ENCODE measurements around the gene NBPF3. TPM values are rescaled to one million over a fixed set of nuclear protein-coding genes. Genes with fewer than 3 reads are reported as not detected.
"Not testable (repeated sequence)": the region's sequence is repeated elsewhere in the genome, so short reads cannot be mapped to it uniquely, and the experiment has no call there.

NBPF3 gene
- total RNA-seq, 2 donors from 2014 or later, result 9.6 to 29.3 TPM

DNA sequence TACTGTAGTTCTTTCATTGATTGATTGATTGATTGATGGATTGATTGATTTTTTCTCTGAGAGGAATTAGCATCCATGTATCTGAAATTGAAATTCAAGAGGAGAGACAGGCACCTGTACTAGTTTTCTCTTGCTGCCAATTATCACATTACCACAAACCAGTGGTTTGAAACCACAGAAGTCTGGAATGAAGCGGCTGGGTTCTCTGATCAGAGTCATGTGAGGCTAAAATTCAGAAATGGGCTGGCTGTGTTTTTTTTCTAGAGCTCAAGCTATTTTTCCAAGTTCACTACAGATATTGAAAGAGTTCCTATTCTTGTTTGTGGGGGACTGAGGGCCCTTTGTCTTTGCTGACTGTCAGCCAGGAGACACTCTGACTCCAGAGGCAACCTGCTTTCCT lies 10.0 kb downstream of the NBPF3 start:
- no peak for ATAC-seq
- no peak overlapping the region for H3K27ac ChIP-seq
- H3K36me3 ChIP-seq (replicated peaks in 1 of 2; ENCODE audit: insufficient read depth in 1 of 2, low read depth in 2 of 2), result no peaks in the 10 kb centered on the region
- H3K9me3 ChIP-seq, result no peaks in the 10 kb centered on the region
- intact Hi-C loops (cut with DNase I), result no loop called here
- no peak overlapping the region for H3K4me3 ChIP-seq
- TF ChIP-seq, protein P1, sequence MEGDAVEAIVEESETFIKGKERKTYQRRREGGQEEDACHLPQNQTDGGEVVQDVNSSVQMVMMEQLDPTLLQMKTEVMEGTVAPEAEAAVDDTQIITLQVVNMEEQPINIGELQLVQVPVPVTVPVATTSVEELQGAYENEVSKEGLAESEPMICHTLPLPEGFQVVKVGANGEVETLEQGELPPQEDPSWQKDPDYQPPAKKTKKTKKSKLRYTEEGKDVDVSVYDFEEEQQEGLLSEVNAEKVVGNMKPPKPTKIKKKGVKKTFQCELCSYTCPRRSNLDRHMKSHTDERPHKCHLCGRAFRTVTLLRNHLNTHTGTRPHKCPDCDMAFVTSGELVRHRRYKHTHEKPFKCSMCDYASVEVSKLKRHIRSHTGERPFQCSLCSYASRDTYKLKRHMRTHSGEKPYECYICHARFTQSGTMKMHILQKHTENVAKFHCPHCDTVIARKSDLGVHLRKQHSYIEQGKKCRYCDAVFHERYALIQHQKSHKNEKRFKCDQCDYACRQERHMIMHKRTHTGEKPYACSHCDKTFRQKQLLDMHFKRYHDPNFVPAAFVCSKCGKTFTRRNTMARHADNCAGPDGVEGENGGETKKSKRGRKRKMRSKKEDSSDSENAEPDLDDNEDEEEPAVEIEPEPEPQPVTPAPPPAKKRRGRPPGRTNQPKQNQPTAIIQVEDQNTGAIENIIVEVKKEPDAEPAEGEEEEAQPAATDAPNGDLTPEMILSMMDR (IDR thresholded peaks at IDR 0.05), result no peak
- no peak for TF ChIP-seq POLR2A (IDR thresholded peaks at IDR 0.05)
- 79 to 100% methylated on average over 1 of the region's 1 CpG for WGBS, 2 donors
- H3K4me1 ChIP-seq, result no peaks in the 10 kb centered on the region
- no peak for DNase-seq
- no peaks in the 10 kb centered on the region for H3K27me3 ChIP-seq

DNA sequence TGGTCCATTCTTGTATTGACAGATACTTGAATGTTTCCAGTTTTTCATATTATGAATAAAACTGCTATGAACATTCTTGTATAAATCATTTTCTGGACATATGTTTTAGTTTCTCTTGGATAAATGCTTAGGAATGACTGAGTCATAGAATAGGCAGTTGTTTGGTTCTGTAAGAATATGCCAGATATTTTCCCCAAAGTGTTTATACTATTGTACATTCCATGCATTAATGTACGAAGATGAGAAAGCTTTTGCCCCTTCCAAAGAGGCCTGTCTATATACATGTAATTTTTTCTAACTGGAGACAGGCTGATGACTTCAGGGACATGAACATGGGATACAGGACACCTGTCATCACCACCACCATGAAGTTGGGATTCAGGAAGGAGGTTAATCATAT lies 11.3 kb downstream of the NBPF3 start:
- no peaks in the 10 kb centered on the region for H3K9me3 ChIP-seq
- H3K27me3 ChIP-seq, result no peaks in the 10 kb centered on the region
- WGBS, 2 donors, result 55 to 81% methylated on average over 1 of the region's 1 CpG
- no peak overlapping the region for H3K27ac ChIP-seq
- intact Hi-C loops (cut with DNase I), result no loop called here
- no peak overlapping the region for H3K4me3 ChIP-seq
- DNase-seq (no peak), ATAC-seq (no peak)
- no peaks in the 10 kb centered on the region for H3K4me1 ChIP-seq
- no peaks in the 10 kb centered on the region for H3K36me3 ChIP-seq (replicated peaks in 1 of 2; ENCODE audit: insufficient read depth in 1 of 2, low read depth in 2 of 2)
- TF ChIP-seq POLR2A (IDR thresholded peaks at IDR 0.05), result no peak
- TF ChIP-seq, protein P1 (IDR thresholded peaks at IDR 0.05), result no peak

DNA sequence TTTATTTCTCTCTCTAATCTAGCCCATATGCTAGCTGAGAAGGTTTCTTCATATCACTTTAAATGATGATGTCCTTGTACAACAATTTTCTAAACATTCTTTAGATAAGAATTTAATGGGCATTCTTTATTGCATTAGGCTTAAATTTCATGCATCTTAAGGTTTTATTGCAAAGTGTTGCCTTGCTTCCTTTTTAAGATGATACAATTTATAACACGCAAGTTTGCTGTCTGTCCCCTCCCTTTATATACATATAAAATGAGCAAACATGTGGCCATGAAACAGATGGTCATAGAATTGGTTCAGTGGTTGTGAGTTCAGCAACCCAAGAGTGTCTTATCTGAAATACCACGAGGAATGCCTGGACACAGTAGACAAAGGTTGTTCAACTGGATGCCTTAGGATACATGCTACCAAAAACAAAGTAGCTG lies 12.1 kb downstream of the NBPF3 start:
- no peaks in the 10 kb centered on the region for H3K36me3 ChIP-seq (replicated peaks in 1 of 2; ENCODE audit: insufficient read depth in 1 of 2, low read depth in 2 of 2)
- H3K4me1 ChIP-seq, result no peaks in the 10 kb centered on the region
- no peaks in the 10 kb centered on the region for H3K27me3 ChIP-seq
- no peak for DNase-seq
- WGBS, 2 donors, result 71 to 75% methylated on average over 2 of the region's 2 CpGs
- H3K4me3 ChIP-seq, result no peak overlapping the region
- intact Hi-C loops (cut with DNase I), result no loop called here
- no peak for ATAC-seq
- TF ChIP-seq POLR2A (IDR thresholded peaks at IDR 0.05), result no peak
- TF ChIP-seq, protein P1 (IDR thresholded peaks at IDR 0.05), result no peak
- H3K9me3 ChIP-seq, result no peaks in the 10 kb centered on the region
- H3K27ac ChIP-seq, result no peak overlapping the region

DNA sequence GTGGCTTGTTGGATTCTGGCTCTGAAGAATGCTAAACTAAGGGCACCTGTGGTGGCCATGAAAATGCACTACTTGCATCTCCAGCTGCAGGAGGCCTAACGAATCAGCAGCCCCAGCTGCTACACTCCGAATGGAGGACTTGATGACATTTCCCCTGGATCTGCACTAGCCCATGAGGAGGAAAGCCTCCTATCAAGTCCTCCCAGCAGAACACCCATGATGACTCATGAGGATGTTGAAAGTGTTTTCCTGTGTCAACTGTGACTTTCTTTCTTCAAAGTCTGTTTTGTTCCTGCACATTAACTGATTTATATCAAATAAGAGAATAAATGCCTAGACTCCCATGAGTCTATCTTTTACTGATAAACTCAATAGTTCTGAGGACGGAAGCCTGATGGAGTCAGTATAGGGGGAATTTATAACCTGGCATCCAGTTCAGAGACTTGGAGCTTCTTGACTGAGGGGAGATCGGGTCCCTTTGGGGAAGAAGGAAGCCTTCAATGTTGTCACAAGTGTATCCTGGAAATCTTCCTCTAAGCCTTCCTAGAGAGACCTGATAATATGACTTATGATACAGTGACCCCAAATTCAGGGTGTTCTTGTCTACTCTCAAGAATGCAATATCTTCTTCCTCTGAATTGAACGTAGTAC lies 14.2 kb downstream of the NBPF3 start:
- H3K27ac ChIP-seq; H3K4me3 ChIP-seq; H3K36me3 ChIP-seq (replicated peaks in 1 of 2; ENCODE audit: insufficient read depth in 1 of 2, low read depth in 2 of 2); ATAC-seq; intact Hi-C loops (cut with DNase I); H3K4me1 ChIP-seq; H3K27me3 ChIP-seq; H3K9me3 ChIP-seq; DNase-seq: not testable (repeated sequence)
- 76 to 84% methylated on average over 5 of the region's 5 CpGs for WGBS, 2 donors

DNA sequence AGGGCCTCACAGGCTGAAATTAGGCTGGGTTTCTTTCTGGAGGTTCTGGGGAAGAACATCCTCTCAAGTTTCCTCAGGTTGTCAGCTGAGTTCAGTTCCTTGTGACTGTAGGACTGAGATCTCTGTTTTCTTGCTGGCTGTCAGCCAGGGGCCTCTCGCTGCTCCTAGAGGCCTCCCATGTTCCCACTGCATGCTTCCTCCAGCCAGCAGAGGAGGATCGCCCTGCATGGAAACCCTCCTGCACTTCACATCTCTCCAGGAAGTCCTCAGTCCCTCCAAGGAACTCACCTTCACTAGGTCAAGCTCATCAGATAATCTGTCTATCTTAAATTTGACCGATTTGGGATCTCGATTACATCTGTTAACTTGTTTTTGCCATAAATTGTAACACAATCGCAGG lies 15.0 kb downstream of the NBPF3 start:
- 74 to 98% methylated on average over 4 to 5 of the region's 5 CpGs for WGBS, 2 donors
- ATAC-seq; intact Hi-C loops (cut with DNase I): not testable (repeated sequence)

DNA sequence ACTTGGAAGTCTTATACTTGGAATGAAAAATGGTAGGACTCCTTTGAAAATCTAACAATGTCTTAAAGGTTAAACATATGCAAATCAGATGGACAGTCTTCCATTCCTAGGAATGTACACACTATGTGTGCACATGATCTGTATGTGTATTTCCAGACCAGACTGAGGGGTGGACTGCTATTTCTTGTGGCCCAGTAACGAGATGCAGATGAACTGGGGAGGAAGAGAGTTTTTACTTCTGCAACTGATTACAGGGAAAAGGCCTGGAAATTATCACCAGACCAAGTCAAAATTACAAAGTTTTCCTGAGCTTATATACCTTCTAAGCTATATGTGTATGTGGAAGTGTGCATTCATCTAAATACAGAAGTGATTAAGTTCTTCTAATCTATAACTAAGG lies 17.7 kb downstream of the NBPF3 start:
- no peaks in the 10 kb centered on the region for H3K27me3 ChIP-seq
- H3K36me3 ChIP-seq (replicated peaks in 1 of 2; ENCODE audit: insufficient read depth in 1 of 2, low read depth in 2 of 2), result no peaks in the 10 kb centered on the region
- no peaks in the 10 kb centered on the region for H3K9me3 ChIP-seq
- intact Hi-C loops (cut with DNase I), result no loop called here
- TF ChIP-seq, protein P1 (IDR thresholded peaks at IDR 0.05), result no peak
- TF ChIP-seq POLR2A (IDR thresholded peaks at IDR 0.05), result no peak
- H3K27ac ChIP-seq, result no peak overlapping the region
- 86 to 100% methylated on average over 1 of the region's 1 CpG for WGBS, 2 donors
- no peak overlapping the region for H3K4me3 ChIP-seq
- DNase-seq (no peak), ATAC-seq (no peak)
- no peaks in the 10 kb centered on the region for H3K4me1 ChIP-seq

More for the DNA sequence above, 15.0 kb downstream of the NBPF3 start:
- not testable (repeated sequence) for DNase-seq; H3K27ac ChIP-seq; H3K27me3 ChIP-seq; H3K4me1 ChIP-seq; H3K4me3 ChIP-seq; H3K9me3 ChIP-seq; H3K36me3 ChIP-seq (replicated peaks in 1 of 2; ENCODE audit: insufficient read depth in 1 of 2, low read depth in 2 of 2)

DNA sequence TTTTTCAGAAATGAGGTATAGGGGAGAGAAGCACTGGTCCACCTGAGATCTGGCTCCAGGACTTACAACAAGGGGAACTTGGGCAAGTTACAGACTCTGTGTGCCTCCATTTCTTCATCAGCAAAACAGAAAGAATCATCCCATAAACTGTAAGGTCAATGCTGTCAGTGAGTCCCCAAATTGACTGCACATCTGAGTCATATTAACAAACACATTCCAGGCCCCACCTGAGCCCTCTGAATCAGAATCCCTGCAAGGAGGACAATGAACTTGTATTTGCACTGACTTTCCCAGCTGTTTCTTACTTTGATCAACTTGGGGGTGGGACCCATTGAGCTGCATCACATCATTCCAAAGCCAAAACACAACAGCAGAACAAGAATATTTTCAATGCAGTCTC lies 25.2 kb downstream of the NBPF3 start:
- ATAC-seq; H3K27ac ChIP-seq; DNase-seq; intact Hi-C loops (cut with DNase I); H3K9me3 ChIP-seq; H3K4me3 ChIP-seq; H3K27me3 ChIP-seq; H3K36me3 ChIP-seq (replicated peaks in 1 of 2; ENCODE audit: insufficient read depth in 1 of 2, low read depth in 2 of 2); H3K4me1 ChIP-seq: not testable (repeated sequence)

DNA sequence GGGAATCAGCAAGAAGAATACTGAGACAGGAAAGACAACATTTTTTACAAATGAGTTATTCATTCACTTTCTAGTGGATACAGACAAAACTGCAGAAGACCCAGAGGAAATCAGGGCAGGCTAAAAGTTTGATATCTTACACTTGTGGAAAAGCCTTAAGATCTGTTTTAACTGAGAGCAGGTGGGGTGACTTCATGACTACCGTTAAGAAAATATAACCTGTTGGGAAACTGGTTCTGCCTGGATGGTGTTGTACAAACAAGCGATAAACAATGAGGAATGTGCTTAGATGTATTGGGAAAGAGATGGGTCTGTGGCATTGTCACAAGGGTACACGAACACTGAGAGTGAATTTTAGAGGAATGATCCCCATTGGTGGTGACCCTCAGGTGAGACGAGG lies 28.0 kb downstream of the NBPF3 start:
- ATAC-seq; DNase-seq; H3K27ac ChIP-seq; H3K4me3 ChIP-seq; H3K36me3 ChIP-seq (replicated peaks in 1 of 2; ENCODE audit: insufficient read depth in 1 of 2, low read depth in 2 of 2); H3K27me3 ChIP-seq; H3K9me3 ChIP-seq; intact Hi-C loops (cut with DNase I); H3K4me1 ChIP-seq: not testable (repeated sequence)
- 62 to 76% methylated on average over 4 of the region's 4 CpGs for WGBS, 2 donors
